CD4-positive, alpha-beta T cell treated with Interleukin-4 for 1 hour (primary cell): ENCODE results near the gene RUSC2.
"Not testable (repeated sequence)": the region's sequence is repeated elsewhere in the genome, so short reads cannot be mapped to it uniquely, and the experiment has no call there.

Source experiments
- DNase-seq, 2 donors: peaks; one replicate each; pipeline ENCODE4 v3.0.0-alpha.2; 2020 to 2022

RUSC2 gene

GRCh38 chr9:35489313-35490154, at the start of gene RUSC2:
RUSC2 (plus strand) TSS chr9:35490111; CDS start chr9:35546522, 56,411 bp downstream.
- peak; percentile 36 to 66 for DNase-seq

DNA sequence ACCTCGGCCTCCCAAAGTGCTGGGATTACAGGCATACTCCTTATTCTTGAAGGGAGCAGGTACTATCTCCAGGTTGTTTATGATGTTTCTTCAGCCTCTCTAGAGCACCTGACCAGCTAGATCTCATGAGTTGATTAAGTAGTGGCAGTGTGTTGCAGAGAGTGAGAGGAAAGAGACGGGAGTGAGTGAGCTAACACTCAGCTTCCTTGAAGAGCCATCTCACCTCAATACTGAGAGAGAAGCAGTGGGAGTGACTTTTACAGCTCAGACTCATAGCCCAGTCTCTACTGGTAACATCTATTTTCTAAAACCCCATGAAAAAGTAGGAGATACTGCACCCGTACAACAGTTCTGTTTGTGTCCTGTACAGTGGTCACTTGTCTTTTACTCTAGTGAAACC, 43.9 kb upstream of the RUSC2 start:
- no peak for DNase-seq

DNA sequence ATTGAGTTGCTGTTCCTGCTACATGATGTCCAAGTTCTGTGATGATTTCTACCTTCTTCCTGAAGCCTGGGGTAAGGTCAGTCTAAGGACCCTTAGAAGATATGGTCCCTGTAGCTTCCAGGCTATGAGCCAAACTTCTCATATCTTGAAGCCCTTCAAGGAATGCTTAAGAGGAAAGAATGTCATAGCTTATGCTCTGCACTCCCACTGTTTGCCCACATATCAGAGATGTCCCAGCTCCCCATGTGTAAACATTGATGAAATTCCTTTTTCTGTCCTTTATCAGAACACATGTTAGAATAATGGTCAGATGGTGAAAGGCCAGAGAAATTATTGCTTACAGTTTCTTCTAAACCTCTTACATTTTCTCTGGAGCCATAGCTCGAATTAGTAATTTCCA, 41.4 kb upstream of the RUSC2 start:
- no peak for DNase-seq

- no peak for DNase-seq
These were observed 37.4 kb upstream of the RUSC2 start for GRCh38 chr9:35452481-35452880.

- no peak for DNase-seq
These were observed 36.1 kb upstream of the RUSC2 start for GRCh38 chr9:35453786-35454185.

DNA sequence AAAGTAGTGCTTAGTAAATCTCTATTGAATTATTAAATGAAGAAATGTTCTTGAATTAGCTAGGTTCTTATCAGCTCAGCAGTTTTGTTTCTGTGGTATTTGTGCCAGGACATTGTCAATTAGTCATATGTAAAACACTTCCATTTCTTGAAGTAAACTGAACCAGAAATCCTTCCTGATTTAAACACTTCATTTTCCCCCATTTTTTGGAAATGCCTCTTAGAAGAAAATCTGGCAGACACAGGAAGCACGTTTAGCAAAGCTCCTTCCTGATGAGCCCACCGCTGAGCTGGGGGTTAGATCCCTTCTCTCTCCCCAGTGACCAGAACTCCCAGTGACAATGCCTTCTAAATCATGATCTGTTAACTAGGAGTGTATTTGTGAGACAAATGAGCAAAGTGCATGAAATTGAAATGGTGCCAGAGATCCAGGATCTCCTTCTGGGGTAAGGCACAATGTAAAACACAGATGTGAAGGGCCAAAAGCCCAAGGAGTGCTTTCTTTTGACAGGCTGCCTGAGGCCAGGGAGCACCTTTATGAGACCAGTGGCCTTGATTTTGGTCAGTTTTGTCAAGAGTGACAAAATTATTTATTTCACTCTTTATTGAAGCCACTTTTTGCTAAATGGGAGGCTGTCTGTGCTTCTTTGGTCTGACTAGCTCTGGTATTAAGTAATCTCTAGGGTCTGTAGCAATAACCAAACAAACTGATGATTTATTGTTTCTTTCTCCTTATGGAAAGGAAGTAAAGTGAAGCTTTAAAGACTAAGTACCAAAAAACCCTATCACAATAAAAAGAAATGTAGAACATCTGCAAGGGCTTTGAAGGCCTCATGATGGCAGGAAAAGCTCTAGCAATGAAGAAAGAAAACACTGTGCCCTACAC, 25.5 kb upstream of the RUSC2 start:
- no peak for DNase-seq

GRCh38 chr9:35470340-35470739, 19.6 kb upstream of the RUSC2 start:
- no peak for DNase-seq

GRCh38 chr9:35470894-35471293, 19.0 kb upstream of the RUSC2 start:
- no peak for DNase-seq

DNA sequence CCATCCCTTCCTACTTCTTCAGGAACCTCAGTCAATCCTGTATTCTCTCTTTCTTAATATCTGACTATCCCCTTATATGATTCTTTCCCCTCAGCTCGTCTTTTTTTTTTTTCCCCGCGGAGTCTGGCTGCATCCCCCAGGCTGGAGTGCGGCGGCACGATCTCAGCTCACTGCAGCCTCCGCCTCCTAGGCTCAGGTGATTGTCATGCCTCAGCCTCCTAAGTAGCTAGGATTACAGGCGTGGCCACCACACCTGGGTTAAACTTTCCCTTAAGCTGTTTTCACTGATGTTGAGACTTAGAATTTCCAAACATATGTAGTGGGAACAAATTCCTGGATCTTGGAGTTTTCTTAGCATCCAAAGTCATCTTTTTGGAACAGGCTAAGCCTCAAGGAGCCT, 13.3 kb upstream of the RUSC2 start:
- no peak for DNase-seq

GRCh38 chr9:35477211-35477855, 12.6 kb upstream of the RUSC2 start:
- DNase-seq: peak; percentile 44 to 56

DNA sequence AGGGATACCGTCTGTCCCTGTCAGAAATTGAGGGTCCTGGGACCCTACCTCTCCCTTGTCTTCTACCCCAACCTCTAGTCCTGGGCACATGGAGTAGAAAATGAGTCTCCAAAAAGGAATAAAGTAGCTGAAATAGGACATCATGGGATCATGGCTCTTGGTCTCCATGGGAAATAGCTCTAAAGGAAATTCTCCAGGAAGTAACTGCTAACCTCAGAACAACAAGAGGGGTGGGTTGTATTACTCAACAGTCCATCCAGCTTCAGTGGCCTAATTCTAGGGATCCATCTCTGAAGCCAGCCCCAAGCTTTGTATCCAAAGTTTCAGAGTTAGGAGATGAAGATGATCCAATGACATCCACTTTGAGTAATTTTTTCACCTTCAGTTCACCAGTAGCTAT, 11.0 kb upstream of the RUSC2 start:
- DNase-seq: no peak

- DNase-seq: peak; percentile 17 to 30
These were observed 8.4 kb upstream of the RUSC2 start for GRCh38 chr9:35481347-35481975.

GRCh38 chr9:35482071-35482470, 7.8 kb upstream of the RUSC2 start:
- DNase-seq: no peak

DNA sequence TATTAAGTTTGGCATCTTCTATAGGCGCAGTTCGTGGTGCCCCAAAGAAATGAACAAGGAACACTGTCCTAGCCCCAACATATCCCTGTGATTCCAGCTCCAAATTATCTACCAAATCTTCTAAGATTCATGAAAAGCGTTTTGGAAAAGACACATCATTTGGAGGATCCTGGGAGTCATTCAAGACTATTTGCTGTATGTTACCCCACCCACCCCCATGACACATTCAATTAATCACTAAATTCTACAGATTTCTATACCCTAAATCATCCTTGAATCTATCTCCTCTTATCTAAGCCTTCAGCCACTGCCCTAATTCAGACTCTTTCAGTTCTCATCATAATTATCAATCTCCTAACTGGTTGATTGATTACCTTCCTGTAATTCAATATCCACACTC, 5.5 kb upstream of the RUSC2 start:
- no peak for DNase-seq

GRCh38 chr9:35487081-35487480, 2.8 kb upstream of the RUSC2 start:
- DNase-seq: no peak

DNA sequence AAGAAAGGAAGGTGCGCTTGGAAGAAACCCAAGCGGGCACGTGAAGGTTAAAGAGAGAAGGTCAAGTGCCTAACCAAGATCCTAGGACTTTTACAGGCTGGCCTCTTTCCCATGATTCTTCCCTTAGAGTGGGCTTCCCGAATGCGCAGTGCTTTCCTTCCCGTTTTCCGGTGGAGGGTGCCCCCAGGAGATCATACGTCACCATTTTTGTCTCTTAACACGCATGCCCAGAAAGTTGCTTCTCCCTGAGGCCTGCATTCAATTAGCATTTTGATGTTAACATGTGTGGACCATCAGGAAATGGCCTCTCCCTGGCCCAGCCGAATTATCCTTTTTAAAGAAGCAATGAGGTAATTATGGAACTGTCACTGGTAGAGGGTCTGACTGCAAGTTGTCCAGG, 1.9 kb upstream of the RUSC2 start:
- no peak for DNase-seq

GRCh38 chr9:35488566-35489312, 1.2 kb upstream of the RUSC2 start:
- DNase-seq: no peak

GRCh38 chr9:35490155-35490909, 421 bp downstream of the RUSC2 start:
- DNase-seq: no peak

DNA sequence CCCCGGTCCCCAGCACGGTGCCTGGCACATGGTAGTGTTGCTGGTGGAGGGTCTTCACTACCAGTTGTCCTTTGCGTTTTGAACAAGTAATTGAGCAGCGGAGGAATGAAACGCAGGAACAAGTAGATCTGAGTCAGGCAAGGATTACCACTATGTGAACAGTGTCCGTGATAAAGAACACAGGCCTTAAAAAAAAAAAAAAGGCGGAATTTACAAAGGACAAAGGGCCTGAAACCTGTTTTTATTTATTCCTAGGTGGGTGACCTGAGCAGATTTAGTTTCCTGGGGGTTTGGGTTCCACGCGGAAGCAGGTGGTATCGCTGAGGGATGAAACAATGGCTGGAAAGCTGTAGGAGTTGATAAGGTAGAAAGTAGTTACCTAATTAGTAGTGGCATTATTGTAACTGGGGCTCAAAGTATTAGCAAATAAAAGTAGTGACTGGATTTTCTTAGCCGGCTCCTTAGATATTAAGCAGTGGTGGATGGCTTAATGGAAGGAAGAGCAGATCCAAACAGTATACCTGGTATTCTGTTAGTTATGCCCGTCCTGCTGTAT, 1.1 kb downstream of the RUSC2 start:
- no peak for DNase-seq

DNA sequence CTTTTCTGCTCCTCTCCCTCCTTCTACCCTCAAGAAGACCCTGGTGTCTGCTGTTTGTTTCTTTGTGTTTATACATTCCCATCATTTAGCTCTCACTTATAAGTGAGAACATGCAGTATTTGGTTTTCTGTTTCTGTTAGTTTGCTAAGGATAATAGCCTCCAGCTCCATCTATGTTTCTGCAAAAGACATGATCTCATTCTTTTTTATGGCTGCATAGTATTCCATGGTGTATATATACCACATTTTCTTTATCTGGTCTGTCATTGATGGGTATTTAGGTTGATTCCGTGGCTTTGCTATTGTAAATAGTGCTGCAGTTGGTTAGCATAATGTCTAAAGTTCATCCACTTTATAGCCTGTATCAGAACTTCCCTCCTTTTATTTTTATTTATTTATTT, 3.2 kb downstream of the RUSC2 start:
- not testable (repeated sequence) for DNase-seq

DNA sequence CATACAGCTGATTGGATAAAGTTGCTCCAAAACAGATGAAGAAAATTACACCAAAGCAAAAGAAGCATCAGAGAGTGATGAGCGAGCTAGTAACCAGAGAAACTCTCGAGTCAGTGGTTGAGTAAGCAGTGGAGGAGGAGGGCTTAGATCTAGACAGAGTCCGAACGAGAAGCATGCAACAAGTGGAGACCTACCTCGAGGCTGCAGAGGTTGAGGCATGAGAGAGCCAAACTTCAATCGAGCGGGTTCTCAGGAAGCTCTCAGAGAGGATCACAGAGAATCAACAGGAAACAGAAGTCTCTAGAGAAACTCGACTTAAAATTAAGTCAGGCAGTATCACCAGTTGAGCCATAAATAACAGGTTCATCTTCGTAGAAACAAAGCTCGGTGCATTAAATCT, 6.1 kb downstream of the RUSC2 start:
- DNase-seq: peak in 1 of 2 donors; percentile 19
